GM19467 (cell line): ENCODE data around the gene KCNQ1.

Experiments used
- ATAC-seq: cut with Tn5 transposase; IDR thresholded peaks from one replicate; pipeline ENCODE4 v1.9.1; 2021; ENCODE audit warnings: mild to moderate bottlenecking, moderate library complexity; ENCODE audit not compliant: unreplicated experiment

KCNQ1 gene

GRCh38 chr11:2424811-2425495 is 19.9 kb upstream of the KCNQ1 start:
- no peak for ATAC-seq

GRCh38 chr11:2425506-2425905 is 19.3 kb upstream of the KCNQ1 start:
- ATAC-seq, result no peak

- ATAC-seq, result no peak
Measured at GRCh38 chr11:2426221-2426620, 18.6 kb upstream of the KCNQ1 start.

- ATAC-seq, result no peak
Measured at GRCh38 chr11:2426826-2427521, 17.8 kb upstream of the KCNQ1 start.

- no peak for ATAC-seq
Measured at GRCh38 chr11:2427721-2428321, 17.0 kb upstream of the KCNQ1 start.

GRCh38 chr11:2428322-2428795 is 16.4 kb upstream of the KCNQ1 start:
- ATAC-seq, result no peak

- no peak for ATAC-seq
Measured at GRCh38 chr11:2431395-2431794, 13.4 kb upstream of the KCNQ1 start.

- no peak for ATAC-seq
Measured at GRCh38 chr11:2432171-2432621, 12.6 kb upstream of the KCNQ1 start.

GRCh38 chr11:2432628-2433071 is 12.2 kb upstream of the KCNQ1 start:
- no peak for ATAC-seq

- no peak for ATAC-seq
Measured at GRCh38 chr11:2433106-2433925, 11.5 kb upstream of the KCNQ1 start.

- no peak for ATAC-seq
Measured at GRCh38 chr11:2434008-2434407, 10.8 kb upstream of the KCNQ1 start.

GRCh38 chr11:2434506-2435255 is 10.1 kb upstream of the KCNQ1 start:
- ATAC-seq, result no peak

GRCh38 chr11:2435288-2436012 is 9.4 kb upstream of the KCNQ1 start:
- no peak for ATAC-seq

GRCh38 chr11:2436013-2436520 is 8.7 kb upstream of the KCNQ1 start:
- no peak for ATAC-seq

- ATAC-seq, result no peak
Measured at GRCh38 chr11:2436521-2437031, 8.2 kb upstream of the KCNQ1 start.

- ATAC-seq, result no peak
Measured at GRCh38 chr11:2437516-2437915, 7.3 kb upstream of the KCNQ1 start.

GRCh38 chr11:2439820-2440219 is 5.0 kb upstream of the KCNQ1 start:
- ATAC-seq, result no peak

- no peak for ATAC-seq
Measured at GRCh38 chr11:2440646-2441045, 4.2 kb upstream of the KCNQ1 start.

GRCh38 chr11:2441171-2441570 is 3.6 kb upstream of the KCNQ1 start:
- ATAC-seq, result no peak
